HepG2 (cell line): ENCODE measurements around the gene BCAS3. TPM values are rescaled to one million over a fixed set of nuclear protein-coding genes. Genes with fewer than 3 reads are reported as not detected.
A peak's percentile ranks its signal among the peaks of the same experiment; 100 is the strongest.

ENCODE experiments used
- ATAC-seq: fragments of 200-7000 bp; cut with Tn5 transposase; 3 replicates; pipeline ENCODE4 v1.9.1; 2020; ENCODE audit warnings: mild to moderate bottlenecking, moderate library complexity
- BruUV-seq: library from RNA; stranded (reverse); fragments of 400-500 nt; replicated peaks from 2 replicates; lab custom pipeline; 2021; lab: Mats Ljungman, UMichigan
- CTCF ChIA-PET: fragments of 300-600 bp; formaldehyde crosslinking; extraction: SDS; loops from one replicate; lab custom pipeline; 2021; ENCODE audit warnings: low total read pairs, inconsistent platforms, low intra/inter-chr PET ratio; lab: Yijun Ruan, JAX
- POLR2A ChIA-PET: fragments of 350-600 bp; sonication (Branson Sonifier 250); formaldehyde crosslinking; loops from one replicate; lab custom pipeline; 2020; ENCODE audit warnings: antibody characterized with exemption, inconsistent platforms; lab: Yijun Ruan, JAX
- DNase-seq: peaks from one replicate; pipeline ENCODE4 v3.0.0-alpha.2; 2015; ENCODE audit warnings: low spot score
- FAIRE-seq: peaks from 3 replicates; lab custom pipeline; 2011; peaks lifted over from hg19 to GRCh38; lab: Jason Lieb, UNC
- H2AFZ ChIP-seq: one replicate; pipeline ENCODE4 v1.6.1; 2011; ENCODE audit warnings: low read length, inconsistent platforms
- H3K27ac ChIP-seq: fragments of 300-600 bp; 3 replicates; pipeline ENCODE4 v1.8.0; 2011; ENCODE audit warnings: mixed run types, mild to moderate bottlenecking, mixed read lengths, low read length, inconsistent platforms; ENCODE audit not compliant: insufficient read depth; ENCODE audit errors: extremely low read length
- H3K27me3 ChIP-seq, 2 experiments: fragments of 200-600 bp in 1 of 2; 2 replicates in 1 of 2; 3 replicates in 1 of 2; pipeline versions ENCODE4 v1.6.0 to v1.8.0; 2011; ENCODE audit warnings: low read length in 2 of 2, mild to moderate bottlenecking in 2 of 2, moderate library complexity in 2 of 2, inconsistent platforms in 1 of 2; ENCODE audit not compliant: insufficient read depth in 2 of 2, control insufficient read depth in 1 of 2
- H3K36me3 ChIP-seq, 2 experiments: fragments of 200-600 bp in 1 of 2; replicated peaks in 1 of 2; 2 replicates in 1 of 2; 3 replicates in 1 of 2; pipeline versions ENCODE4 v1.5.1 to v1.8.0; 2011; ENCODE audit warnings: low read length in 2 of 2, inconsistent platforms in 1 of 2; ENCODE audit not compliant: insufficient read depth in 2 of 2, control insufficient read depth in 1 of 2
- H3K4me1 ChIP-seq: 2 replicates; pipeline ENCODE4 v1.5.1; 2012; ENCODE audit warnings: low read length, inconsistent platforms; ENCODE audit not compliant: insufficient read depth
- H3K4me2 ChIP-seq: 2 replicates; pipeline ENCODE4 v1.6.0; 2011; ENCODE audit warnings: low read depth, low read length, inconsistent platforms
- H3K4me3 ChIP-seq, 3 experiments: fragments of 200-600 bp in 1 of 3; sonication (generic), shearing (Covaris generic) in 1 of 3; replicated peaks in 1 of 3; 2 replicates each; pipeline ENCODE4 v1.5.1; 2011 to 2016; ENCODE audit warnings: low read length in 3 of 3, inconsistent platforms in 2 of 3, low read depth in 2 of 3, mild to moderate bottlenecking in 2 of 3, control low read depth in 1 of 3, mixed read lengths in 1 of 3; ENCODE audit not compliant: insufficient read depth in 1 of 3
- H3K79me2 ChIP-seq: one replicate; pipeline ENCODE4 v1.6.1; 2011; ENCODE audit warnings: low read length, inconsistent platforms; ENCODE audit not compliant: insufficient read depth
- H3K9ac ChIP-seq: 2 replicates; pipeline ENCODE4 v1.6.0; 2011; ENCODE audit warnings: mild to moderate bottlenecking, low read depth, low read length, inconsistent platforms; ENCODE audit not compliant: insufficient read depth
- H3K9me3 ChIP-seq: 2 replicates; pipeline ENCODE4 v1.5.1; 2012; ENCODE audit warnings: mild to moderate bottlenecking, low read length
- H4K20me1 ChIP-seq: 2 replicates; pipeline ENCODE4 v1.6.0; 2011; ENCODE audit warnings: inconsistent platforms, mild to moderate bottlenecking, low read length, moderate library complexity; ENCODE audit not compliant: insufficient read depth
- ATM ChIP-seq: fragments of 450-650 bp; IDR thresholded peaks from 2 replicates; pipeline ENCODE4 v1.7.1; 2017; ENCODE audit warnings: mild to moderate bottlenecking, borderline replicate concordance
- NPAS2 ChIP-seq: sonication (generic); formaldehyde crosslinking; IDR thresholded peaks from 2 replicates; pipeline ENCODE4 v1.8.0; 2022; ENCODE audit warnings: mild to moderate bottlenecking, missing genetic modification reagents, borderline replicate concordance
- ONECUT2 ChIP-seq: sonication (generic); formaldehyde crosslinking; IDR thresholded peaks from 2 replicates; pipeline ENCODE4 v1.4.0; 2020; ENCODE audit warnings: missing genetic modification reagents
- SCMH1 ChIP-seq: sonication (generic); formaldehyde crosslinking; IDR thresholded peaks from 2 replicates; pipeline ENCODE4 v1.9.0; 2021; ENCODE audit warnings: missing genetic modification reagents, mild to moderate bottlenecking, borderline replicate concordance
- SMAD3 ChIP-seq: sonication (generic); formaldehyde crosslinking; IDR thresholded peaks from 2 replicates; pipeline ENCODE4 v1.4.0; 2020; ENCODE audit warnings: missing genetic modification reagents
- SRSF1 ChIP-seq: fragments of 200-400 bp; formaldehyde crosslinking; optimal IDR thresholded peaks from 2 replicates; pipeline ENCODE3; 2017; ENCODE audit warnings: mild to moderate bottlenecking, low read depth, low read length, moderate library complexity
- ZNF567 ChIP-seq: sonication (generic); formaldehyde crosslinking; IDR thresholded peaks from 2 replicates; pipeline ENCODE4 v1.8.1; 2023; ENCODE audit warnings: mild to moderate bottlenecking, missing genetic modification reagents, borderline replicate concordance
- WGBS: methylation state at CpG from one replicate; pipeline ENCODE4 v1.1.6; 2017; ENCODE audit warnings: low lambda C conversion rate; 5-methylcytosine and 5-hydroxymethylcytosine counted together
- in situ Hi-C: cut with HindIII; loops from 2 replicates; pipeline ENCODE4 v1.10.0; 2017; ENCODE audit warnings: low pct_unique_long_range_greater_than_20kb; ENCODE audit not compliant: extremely low pct_ligation_motif_present
- intact Hi-C: fragments of 100-400 bp; cut with micrococcal nuclease; formaldehyde crosslinking; loops from one replicate; pipeline ENCODE4 v1.10.0; 2022; ENCODE audit not compliant: unreplicated experiment
- polyA plus RNA-seq, 8 experiments: library from polyadenylated mRNA; depleted of rRNA in 3 of 8; stranded (reverse) in 7 of 8; unstranded in 1 of 8; fragments of >200 nt; fragmentation: Illumina TruSeq in 4 of 8; extraction: Trizol in 4 of 8; gene quantifications; 2 replicates each; pipeline versions ENCODE4 v1.2.1 to v1.2.3, GENCODE V29; 2011 to 2016; ENCODE audit warnings: low read depth in 4 of 8, missing spikeins in 1 of 8, mixed read lengths in 1 of 8; ENCODE audit not compliant: insufficient read depth in 1 of 8
- total RNA-seq, 5 experiments: library from RNA; depleted of rRNA; stranded (reverse); fragments of >200 nt; fragmentation: Illumina TruSeq; extraction: Trizol; gene quantifications; 2 replicates each; pipeline ENCODE4 v1.2.3, GENCODE V29; 2016; ENCODE audit warnings: low read depth in 1 of 5
- TF ChIP-seq, protein P1 (sequence below): sonication (generic); formaldehyde crosslinking; IDR thresholded peaks from 2 replicates; pipeline ENCODE4 v1.4.0; 2020; ENCODE audit warnings: mild to moderate bottlenecking, low read depth, missing genetic modification reagents

Gene BCAS3
- total and polyA plus RNA-seq, 2 of the 13 experiments (the other 11 are each of a cell fraction or from before 2014, with no cell fraction given): 10.7 to 11.2 TPM

DNA sequence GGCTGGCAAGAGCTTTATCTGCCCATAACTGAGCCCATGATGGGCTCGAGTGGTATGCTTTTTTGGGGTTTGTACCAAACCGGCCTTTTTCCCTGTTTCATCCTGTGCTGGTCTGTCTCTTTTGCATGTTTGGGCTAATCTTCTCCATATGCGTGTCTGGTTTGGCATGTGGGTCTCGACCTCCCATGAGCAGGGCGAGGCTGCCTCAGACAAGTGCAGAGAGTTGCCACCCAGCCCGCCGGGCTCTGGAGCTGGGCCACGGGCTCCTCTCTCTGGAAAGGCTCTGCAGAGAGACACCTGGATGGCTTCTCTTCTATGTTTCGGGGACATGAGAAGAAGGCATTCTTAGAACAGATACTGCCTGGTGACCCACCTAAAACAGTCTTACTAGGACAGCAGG lies 654.2 kb downstream of the BCAS3 start:
- 94% methylated on average over 5 of the region's 9 CpGs for WGBS
- H3K4me3 ChIP-seq: no peak overlapping the region
- ChIA-PET CTCF (no interaction called here), POLR2A (no interaction called here)
- no peak overlapping the region for H2AFZ ChIP-seq
- TF ChIP-seq SRSF1 (no peak), ATM (no peak), SCMH1 (CRISPR knock-in tag) (no peak), SMAD3 (CRISPR knock-in tag) (no peak), ZNF567 (CRISPR knock-in tag) (no peak), NPAS2 (CRISPR knock-in tag) (no peak)
- no peak overlapping the region for H3K27ac ChIP-seq
- no peak overlapping the region for H3K9ac ChIP-seq
- intact Hi-C loops (no loop called here), in situ Hi-C loops (no loop called here)
- no TSS peak for BruUV-seq
- no peaks in the 10 kb centered on the region for H3K9me3 ChIP-seq
- no peak overlapping the region for H3K4me2 ChIP-seq
- H3K27me3 ChIP-seq: no peaks in the 10 kb centered on the region
- FAIRE-seq (no peak), ATAC-seq (no peak), DNase-seq (no peak)
- no peaks in the 10 kb centered on the region for H4K20me1 ChIP-seq
- H3K36me3 ChIP-seq: no peaks in the 10 kb centered on the region
- H3K79me2 ChIP-seq: no peaks in the 10 kb centered on the region
- H3K4me1 ChIP-seq: peaks cover 58% of the 10 kb centered on the region

DNA sequence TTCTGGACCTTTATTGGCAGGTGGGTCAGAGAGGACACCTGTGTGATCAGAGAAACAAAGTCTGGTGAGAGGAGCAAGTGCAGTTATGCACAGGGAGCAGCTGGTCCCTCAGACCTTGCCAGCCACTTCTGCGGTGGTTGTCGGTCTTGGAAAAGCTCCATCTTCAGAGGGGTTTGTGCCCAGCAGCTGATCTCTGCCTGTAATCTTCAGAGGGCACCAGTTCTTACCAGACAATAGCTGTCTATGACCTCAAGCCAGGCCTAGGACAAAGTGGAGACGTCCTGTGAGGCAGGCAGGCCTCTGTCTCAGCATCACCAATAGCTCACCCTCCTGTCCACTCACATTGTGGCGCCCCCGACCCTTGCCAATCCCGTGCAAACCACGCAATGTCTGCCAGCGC lies 655.5 kb downstream of the BCAS3 start:
- no peak overlapping the region for H3K27ac ChIP-seq

More for the DNA sequence above, 655.5 kb downstream of the BCAS3 start:
- H3K79me2 ChIP-seq: no peaks in the 10 kb centered on the region
- DNase-seq (no peak), ATAC-seq (no peak), FAIRE-seq (no peak)
- intact Hi-C loops: no loop called here
- no peak overlapping the region for H3K9ac ChIP-seq
- 94% methylated on average over 8 of the region's 8 CpGs for WGBS
- H3K4me3 ChIP-seq: no peak overlapping the region
- no peaks in the 10 kb centered on the region for H3K9me3 ChIP-seq
- TF ChIP-seq, protein P1, sequence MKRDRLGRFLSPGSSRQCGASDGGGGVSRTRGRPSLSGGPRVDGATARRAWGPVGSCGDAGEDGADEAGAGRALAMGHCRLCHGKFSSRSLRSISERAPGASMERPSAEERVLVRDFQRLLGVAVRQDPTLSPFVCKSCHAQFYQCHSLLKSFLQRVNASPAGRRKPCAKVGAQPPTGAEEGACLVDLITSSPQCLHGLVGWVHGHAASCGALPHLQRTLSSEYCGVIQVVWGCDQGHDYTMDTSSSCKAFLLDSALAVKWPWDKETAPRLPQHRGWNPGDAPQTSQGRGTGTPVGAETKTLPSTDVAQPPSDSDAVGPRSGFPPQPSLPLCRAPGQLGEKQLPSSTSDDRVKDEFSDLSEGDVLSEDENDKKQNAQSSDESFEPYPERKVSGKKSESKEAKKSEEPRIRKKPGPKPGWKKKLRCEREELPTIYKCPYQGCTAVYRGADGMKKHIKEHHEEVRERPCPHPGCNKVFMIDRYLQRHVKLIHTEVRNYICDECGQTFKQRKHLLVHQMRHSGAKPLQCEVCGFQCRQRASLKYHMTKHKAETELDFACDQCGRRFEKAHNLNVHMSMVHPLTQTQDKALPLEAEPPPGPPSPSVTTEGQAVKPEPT (CRISPR knock-in tag): 0 out of 2 replicates have a peak, but pooled peaks have one; percentile 11
- no peak for TF ChIP-seq ONECUT2
- no peak overlapping the region for H2AFZ ChIP-seq
- no peak overlapping the region for H3K4me2 ChIP-seq
- H3K27me3 ChIP-seq: no peaks in the 10 kb centered on the region
- BruUV-seq: no TSS peak
- ChIA-PET POLR2A (interaction anchor here (1.4 kb wide), 1 partner anchor 67 kb away, joined by 3 read pairs; the partner anchor contains the start of gene TBX2), CTCF (no interaction called here)
- H3K36me3 ChIP-seq: no peaks in the 10 kb centered on the region
- H4K20me1 ChIP-seq: no peaks in the 10 kb centered on the region
- peaks cover 63% of the 10 kb centered on the region for H3K4me1 ChIP-seq
- in situ Hi-C loops: no loop called here
